SIG-M5 (cell line): Measurements from ENCODE around the gene NPFF.
A peak's percentile ranks its signal among the peaks of the same experiment; 100 is the strongest.
"Not testable (repeated sequence)": the region's sequence is repeated elsewhere in the genome, so short reads cannot be mapped to it uniquely, and the experiment has no call there.

ENCODE experiments used
- DNase-seq: peaks from one replicate; lab custom pipeline; 2025; lab: John Stamatoyannopoulos, UW

Gene NPFF, protein sequence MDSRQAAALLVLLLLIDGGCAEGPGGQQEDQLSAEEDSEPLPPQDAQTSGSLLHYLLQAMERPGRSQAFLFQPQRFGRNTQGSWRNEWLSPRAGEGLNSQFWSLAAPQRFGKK

DNA sequence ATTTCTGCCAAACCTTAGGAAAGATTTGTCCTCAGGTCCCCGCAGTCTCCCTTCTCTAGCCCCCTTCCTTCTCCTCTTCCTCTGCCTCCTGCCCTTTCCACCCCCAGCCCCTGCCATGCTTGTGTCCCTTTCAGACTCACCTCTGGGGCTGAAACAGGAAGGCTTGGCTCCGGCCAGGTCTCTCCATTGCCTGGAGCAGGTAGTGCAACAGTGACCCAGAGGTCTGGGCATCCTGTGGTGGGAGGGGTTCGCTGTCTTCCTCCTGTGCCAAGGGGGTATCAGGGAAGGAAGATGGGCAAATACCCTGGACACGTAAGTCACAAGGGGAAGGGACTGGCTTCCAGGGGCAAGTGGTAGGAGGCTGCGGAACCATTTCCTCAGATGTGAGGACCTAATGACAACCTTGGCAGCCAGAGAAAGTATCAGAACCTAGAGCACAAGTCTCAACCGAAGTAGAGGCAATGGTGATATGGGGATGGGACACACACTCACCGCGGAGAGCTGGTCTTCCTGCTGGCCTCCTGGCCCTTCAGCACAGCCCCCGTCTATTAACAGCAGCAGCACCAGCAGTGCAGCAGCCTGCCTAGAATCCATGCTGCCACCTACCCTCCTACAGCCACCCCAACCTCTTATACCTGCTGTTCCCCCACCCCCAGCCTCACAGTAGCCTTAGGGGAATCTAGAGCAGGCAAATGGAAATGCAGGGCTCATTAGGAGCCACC, at the start of gene NPFF:
TSS of gene NPFF (minus strand) at position 604 of the 722 bp plus-strand sequence. CDS start at position 594, 10 bp downstream.
- no peak for DNase-seq

GRCh38 chr12:53552361-53553327, 45.4 kb upstream of the NPFF start:
- DNase-seq = no peak

GRCh38 chr12:53551889-53552291, 44.6 kb upstream of the NPFF start:
- no peak for DNase-seq

DNA sequence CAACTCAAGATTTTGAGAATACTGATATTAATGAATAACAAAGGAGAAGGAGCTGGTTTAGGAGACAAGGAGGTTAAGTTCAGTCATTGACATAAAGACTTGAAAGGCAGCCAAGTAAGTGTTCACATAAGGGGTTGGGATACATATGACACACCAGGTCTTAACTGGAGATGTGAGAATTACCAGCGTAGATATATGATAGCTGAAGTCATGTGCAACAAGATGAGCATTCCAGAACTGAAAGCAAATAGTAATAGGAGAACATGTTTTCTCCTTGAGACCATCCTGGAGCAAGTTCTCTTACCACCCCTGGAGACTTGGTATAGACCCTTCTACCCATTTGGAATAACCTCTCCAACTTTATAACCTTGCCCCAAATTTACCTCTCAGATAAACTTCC, 43.3 kb upstream of the NPFF start:
- no peak for DNase-seq

- DNase-seq = not testable (repeated sequence)
Measured at GRCh38 chr12:53550131-53550530, 42.8 kb upstream of the NPFF start.

DNA sequence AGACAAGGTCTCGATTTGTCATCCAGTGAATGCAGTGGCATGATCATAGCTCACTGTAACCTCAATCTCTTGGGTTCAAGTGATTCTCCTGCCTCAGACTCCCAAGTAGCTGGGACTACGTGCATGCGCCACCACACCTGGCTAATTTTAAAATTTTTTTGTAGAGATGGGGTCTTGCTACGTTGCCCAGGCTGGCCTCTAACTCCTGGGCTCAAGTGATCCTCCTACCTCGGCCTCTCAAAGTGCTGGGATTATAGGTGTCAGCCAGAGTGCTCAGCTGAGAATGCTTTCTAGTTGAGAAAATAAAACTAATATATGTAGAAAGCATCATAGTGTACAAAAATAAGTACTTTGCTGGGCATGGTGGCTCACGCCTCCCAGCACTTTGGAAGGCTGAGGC, 41.1 kb upstream of the NPFF start:
- DNase-seq = not testable (repeated sequence)

DNA sequence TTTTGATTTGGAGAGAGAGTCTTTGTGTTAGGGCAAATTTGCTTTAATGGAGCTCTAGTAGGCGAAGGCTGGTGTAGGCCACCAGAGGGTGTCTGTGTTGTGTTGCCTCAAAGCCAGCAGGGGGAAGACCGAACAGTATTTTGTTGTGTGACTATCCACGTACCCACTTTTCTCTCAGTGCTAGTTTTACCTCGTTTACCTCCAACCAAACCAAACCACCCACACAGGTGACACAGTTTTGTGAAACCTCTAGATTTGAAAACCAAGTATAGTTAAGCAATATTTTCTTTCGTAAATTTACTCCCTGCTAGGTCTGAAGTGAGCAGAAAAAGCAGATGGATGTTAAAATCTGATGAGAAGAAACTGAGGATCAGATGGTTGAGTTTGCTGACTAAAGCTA, 36.3 kb upstream of the NPFF start:
- peak; percentile 15 for DNase-seq

DNA sequence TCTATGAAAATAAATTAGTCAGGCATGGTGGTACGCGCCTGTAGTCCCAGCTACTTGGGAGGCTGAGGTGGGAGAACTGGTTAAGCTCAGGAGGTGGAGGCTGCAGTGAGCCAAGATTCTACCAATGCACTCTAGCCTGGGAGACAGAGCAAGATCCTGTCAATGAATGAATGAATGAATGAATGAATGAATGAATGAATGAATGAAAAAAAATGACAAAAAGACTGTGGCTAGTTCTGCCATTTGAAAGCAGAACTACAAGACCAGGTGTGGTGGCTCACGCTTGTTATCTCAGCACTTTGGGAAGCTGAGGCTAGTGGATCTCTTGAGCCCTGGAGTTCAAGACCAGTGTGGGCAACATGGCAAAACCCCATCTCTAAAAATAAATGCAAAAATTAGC, 32.2 kb upstream of the NPFF start:
- no peak for DNase-seq

GRCh38 chr12:53538209-53538689, 31.0 kb upstream of the NPFF start:
- no peak for DNase-seq

DNA sequence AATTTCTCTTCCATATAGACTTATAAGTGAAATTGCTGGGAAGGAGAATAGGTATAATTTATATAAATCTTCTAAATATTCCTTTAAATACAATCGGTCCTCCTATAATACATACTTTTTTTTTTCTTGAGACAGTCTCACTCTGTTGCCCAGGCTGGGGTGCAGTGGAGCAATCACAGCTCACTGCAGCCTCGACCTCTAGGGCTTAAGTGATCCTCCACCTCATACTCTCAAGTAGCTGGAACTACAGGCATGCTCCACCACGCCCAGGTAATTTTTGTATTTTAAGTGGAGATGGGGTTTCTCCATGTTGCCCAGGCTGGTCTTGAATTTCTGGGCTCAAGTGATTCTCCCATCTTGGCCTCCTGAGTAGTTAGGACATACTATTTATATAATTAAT, 29.7 kb upstream of the NPFF start:
- DNase-seq = no peak

GRCh38 chr12:53533471-53533870, 26.2 kb upstream of the NPFF start:
- no peak for DNase-seq

- DNase-seq = no peak
Measured at GRCh38 chr12:53532524-53533445, 25.5 kb upstream of the NPFF start.

DNA sequence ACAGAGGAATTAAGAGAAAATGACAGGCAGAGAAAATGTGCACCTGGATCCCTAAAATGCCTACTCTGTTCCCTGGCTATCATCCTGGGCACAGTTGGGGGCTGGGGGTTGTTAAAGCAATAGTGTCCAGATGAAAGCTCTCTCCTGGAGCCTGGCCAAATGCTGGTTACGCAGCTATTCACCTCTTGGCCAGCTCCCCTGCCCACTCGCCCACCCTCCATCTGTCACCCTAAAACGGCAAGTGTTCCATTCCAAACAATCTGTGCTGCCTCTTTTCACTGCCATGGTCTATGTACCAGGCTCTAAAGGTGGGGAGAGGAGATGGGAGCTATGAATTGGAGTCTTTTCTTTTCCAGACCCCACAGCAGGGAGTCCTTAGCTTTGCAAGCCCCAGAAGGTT, 24.7 kb upstream of the NPFF start:
- DNase-seq = no peak

DNA sequence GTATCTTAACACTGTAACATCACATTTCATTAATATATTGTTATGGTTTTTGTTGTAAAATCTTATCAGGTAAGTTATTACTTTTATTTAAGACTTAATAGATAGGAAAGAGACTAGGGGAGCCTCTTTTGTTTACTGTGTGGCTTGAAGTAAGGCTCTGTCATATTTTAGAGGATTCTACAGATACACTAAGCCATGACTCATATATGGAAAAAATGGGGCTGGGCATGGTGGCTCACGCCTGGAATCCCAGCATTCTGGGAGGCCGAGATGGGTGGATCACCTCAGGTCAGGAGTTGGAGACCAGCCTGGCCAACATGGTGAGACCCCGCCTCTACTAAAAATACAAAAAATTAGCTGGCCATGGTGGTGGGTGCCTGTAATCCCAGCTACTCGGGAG, 23.6 kb upstream of the NPFF start:
- DNase-seq = no peak

DNA sequence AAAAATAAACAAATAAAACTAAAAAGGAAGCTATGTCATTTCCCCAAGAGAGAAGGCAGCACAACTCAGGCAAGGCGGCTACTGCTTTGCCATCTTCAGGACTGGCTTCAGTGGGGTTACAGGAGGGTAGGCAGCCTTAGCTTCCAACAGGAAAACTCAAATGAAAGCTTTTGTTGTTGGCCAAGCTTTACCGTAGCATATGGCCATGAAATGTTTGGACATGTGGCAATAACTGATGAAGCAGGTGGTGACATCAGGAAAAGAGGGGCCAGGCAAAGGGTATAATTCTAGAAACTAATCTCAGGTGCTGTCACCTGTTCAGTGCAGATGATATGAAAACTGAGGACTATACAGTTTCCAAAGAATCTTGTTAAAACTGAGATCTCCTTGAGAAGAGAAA, 22.8 kb upstream of the NPFF start:
- no peak for DNase-seq

DNA sequence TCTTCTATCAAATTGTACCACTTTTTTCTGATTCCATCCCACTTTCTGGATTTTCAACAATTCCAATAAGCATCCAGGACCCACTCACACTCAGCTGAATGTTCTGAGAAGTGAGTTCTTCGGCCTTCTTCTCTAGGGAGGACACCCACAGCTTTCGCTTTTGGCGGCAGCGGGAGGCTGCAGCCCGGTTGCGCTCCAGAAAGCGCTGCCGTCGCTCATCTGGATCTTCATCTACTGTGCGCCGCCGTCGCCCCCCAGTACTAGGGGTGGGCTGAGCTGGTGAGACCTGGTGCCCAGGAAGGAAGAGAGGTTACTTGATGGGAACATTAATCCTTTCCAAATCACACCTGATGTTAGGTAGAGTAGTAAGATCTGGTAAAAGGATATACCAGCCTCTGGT, 17.2 kb upstream of the NPFF start:
- no peak for DNase-seq

GRCh38 chr12:53523131-53523530, 15.8 kb upstream of the NPFF start:
- DNase-seq = no peak

DNA sequence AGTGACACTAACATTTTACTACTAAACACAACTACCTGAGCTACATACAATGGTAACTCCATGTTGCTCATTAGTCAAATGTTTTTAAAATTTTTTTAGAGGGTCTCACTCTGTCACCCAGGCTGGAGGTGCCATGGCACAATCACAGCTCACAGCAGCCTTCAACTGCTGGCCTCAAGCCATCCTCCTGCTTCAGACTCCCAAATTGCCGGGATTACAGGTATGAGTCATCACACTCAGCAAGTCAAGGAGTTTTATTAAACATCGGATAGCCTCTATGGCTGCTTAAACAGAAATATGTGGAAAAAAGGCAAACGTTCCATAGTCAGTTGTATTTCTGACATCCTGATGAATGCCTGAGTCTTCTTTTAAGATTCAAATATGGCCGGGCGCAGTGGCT, 11.1 kb upstream of the NPFF start:
- DNase-seq = no peak

DNA sequence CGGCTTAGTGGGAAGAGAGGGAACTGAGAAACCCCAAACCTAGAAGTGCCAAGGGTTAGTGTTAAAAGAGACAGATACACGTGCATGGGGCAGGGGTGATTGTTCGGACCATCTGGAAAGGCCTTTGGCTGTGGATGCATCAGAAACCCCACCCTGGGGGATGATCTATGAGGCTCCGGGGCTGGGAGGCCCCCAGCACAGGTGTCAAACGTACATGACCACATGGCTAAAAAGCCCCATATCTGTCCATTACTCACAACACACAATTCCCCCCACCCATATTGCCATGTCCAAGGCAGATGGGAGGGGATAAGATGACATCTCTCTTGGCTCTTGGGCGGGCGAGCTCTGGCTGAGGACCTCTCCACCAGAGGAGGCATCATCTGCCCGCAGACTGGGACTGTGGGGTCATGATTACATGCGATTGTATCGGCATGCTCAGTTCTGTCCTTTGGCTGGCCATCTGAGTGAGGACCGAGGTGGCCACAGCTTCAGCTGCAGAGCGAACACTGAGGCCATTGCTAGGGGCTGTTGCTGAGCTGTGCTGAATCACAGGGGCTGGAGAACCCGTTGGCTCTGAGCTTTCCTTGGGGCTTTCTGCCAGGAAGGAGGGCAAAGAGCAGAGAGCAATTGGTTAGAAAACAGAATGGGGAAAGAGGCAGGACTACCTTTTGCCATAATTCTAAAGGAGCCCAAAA, 9.6 kb upstream of the NPFF start:
- no peak for DNase-seq

DNA sequence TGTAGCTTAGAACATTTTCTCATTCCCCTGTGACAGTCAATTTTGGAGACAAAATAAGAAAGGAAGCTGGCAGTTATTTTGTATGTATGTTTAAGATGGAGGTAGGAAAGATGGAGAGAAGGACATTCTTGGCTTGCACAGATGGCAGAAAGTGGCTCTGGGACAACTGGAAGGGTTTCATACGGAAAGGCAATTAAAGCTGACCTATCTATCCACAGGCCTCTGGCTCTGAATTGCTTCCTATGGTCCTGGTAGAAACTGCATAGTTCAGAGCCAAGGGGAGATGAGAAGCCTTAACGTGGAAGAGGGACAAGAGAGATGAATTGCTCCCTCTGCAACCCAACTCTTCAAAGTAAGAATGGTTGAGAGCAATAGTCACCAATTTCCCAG, 8.0 kb upstream of the NPFF start:
- no peak for DNase-seq

DNA sequence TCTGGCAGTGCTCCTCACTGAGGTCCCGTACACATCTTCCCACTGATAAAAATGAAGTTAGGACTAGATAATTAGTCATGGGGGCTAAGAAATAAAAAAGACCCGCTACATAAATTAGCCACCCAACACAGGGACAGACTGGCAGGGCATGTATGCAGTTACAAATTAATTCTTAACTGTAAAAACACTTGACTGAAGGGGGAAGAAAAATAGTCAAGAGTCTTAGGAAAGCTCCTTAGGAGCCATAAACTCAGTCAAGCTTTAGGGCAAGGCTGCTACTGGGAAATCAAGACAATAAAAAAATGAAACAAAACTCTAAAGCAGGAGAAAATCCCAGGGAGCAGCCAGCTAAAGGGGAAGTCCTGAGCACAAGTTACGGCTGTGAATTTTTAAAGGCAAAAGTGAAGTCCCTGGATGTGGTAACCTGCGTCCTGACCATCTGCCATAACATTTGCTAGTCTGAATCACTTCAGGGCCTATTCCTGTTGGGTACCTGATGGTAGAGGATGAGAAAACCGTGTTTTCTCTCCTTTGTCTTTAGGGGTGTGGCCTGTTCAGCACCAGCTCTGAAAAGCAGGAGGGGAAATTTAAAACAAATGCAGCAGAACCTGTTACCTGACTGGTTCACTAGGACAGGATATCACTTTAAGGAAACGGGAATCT, 7.5 kb upstream of the NPFF start:
- DNase-seq = no peak
